DND-41 (cell line): ENCODE data around the gene COL25A1.

Experiments
- ATAC-seq: fragments of 200-7000 bp; cut with Tn5 transposase; 3 replicates; pipeline ENCODE4 v1.9.1; 2021; ENCODE audit warnings: low read depth; ENCODE audit not compliant: insufficient read depth
- DNase-seq: peaks from one replicate; pipeline ENCODE4 v3.0.0-alpha.2; 2020
- H2AFZ ChIP-seq: 2 replicates; pipeline ENCODE4 v1.6.0; 2012; ENCODE audit warnings: low read depth, low read length
- H3K27ac ChIP-seq: 2 replicates; pipeline ENCODE4 v1.5.1; 2012; ENCODE audit warnings: low read length, inconsistent platforms
- H3K27me3 ChIP-seq: fragments of 200-600 bp; sonication (generic); 2 replicates; pipeline ENCODE4 v1.6.0; 2012; ENCODE audit warnings: low read length, mild to moderate bottlenecking, inconsistent platforms; ENCODE audit not compliant: insufficient read depth, poor library complexity
- H3K36me3 ChIP-seq: 2 replicates; pipeline ENCODE4 v1.5.1; 2012; ENCODE audit warnings: low read length, inconsistent platforms; ENCODE audit not compliant: insufficient read depth
- H3K4me1 ChIP-seq: 2 replicates; pipeline ENCODE4 v1.5.1; 2012; ENCODE audit warnings: mild to moderate bottlenecking, low read length; ENCODE audit not compliant: insufficient read depth
- H3K4me2 ChIP-seq: 2 replicates; pipeline ENCODE4 v1.6.0; 2012; ENCODE audit warnings: mild to moderate bottlenecking, moderate library complexity, low read length, inconsistent platforms; ENCODE audit not compliant: insufficient read depth
- H3K4me3 ChIP-seq, 2 experiments: fragments of 200-600 bp in 1 of 2; shearing (Covaris generic) in 1 of 2; 2 replicates each; pipeline ENCODE4 v1.5.1; 2012 to 2016; ENCODE audit warnings: inconsistent platforms in 2 of 2, low read length in 2 of 2, mild to moderate bottlenecking in 2 of 2, low read depth in 1 of 2, moderate library complexity in 1 of 2
- H3K79me2 ChIP-seq: 2 replicates; pipeline ENCODE4 v1.6.0; 2012; ENCODE audit warnings: low read length, inconsistent platforms; ENCODE audit not compliant: insufficient read depth
- H3K9ac ChIP-seq: 2 replicates; pipeline ENCODE4 v1.6.0; 2012; ENCODE audit warnings: low read depth, mild to moderate bottlenecking, inconsistent platforms, low read length, moderate library complexity
- H3K9me3 ChIP-seq: 2 replicates; pipeline ENCODE4 v1.5.1; 2012; ENCODE audit warnings: low read length, moderate library complexity, mild to moderate bottlenecking, inconsistent platforms; ENCODE audit not compliant: insufficient read depth, severe bottlenecking
- H4K20me1 ChIP-seq: 2 replicates; pipeline ENCODE4 v1.6.0; 2012; ENCODE audit warnings: low read length; ENCODE audit not compliant: insufficient read depth
- EZH2 ChIP-seq: IDR thresholded peaks from 3 replicates; pipeline ENCODE4 v1.6.1; 2012; ENCODE audit warnings: borderline replicate concordance, low read depth, mild to moderate bottlenecking, moderate library complexity, low read length, inconsistent platforms; ENCODE audit not compliant: severe bottlenecking
- TF ChIP-seq, protein P1 (sequence below): IDR thresholded peaks from 2 replicates; pipeline ENCODE4 v1.5.1; 2012; ENCODE audit warnings: borderline replicate concordance, low read length, moderate library complexity, mild to moderate bottlenecking; ENCODE audit not compliant: poor library complexity, severe bottlenecking; ENCODE audit errors: extremely low read depth

Gene COL25A1

GRCh38 chr4:108825737-108826136 lies 476.7 kb downstream of the COL25A1 start:
- Histone ChIP-seq H3K4me1 (no peaks in the 10 kb centered on the region), H4K20me1 (no peaks in the 10 kb centered on the region), H3K4me3 (no peak overlapping the region), H3K9ac (no peak overlapping the region), H3K27me3 (no peaks in the 10 kb centered on the region), H3K4me2 (no peak overlapping the region), H3K9me3 (no peaks in the 10 kb centered on the region), H2AFZ (no peak overlapping the region), H3K27ac (no peak overlapping the region), H3K36me3 (no peaks in the 10 kb centered on the region), H3K79me2 (no peaks in the 10 kb centered on the region)
- TF ChIP-seq, protein P1, sequence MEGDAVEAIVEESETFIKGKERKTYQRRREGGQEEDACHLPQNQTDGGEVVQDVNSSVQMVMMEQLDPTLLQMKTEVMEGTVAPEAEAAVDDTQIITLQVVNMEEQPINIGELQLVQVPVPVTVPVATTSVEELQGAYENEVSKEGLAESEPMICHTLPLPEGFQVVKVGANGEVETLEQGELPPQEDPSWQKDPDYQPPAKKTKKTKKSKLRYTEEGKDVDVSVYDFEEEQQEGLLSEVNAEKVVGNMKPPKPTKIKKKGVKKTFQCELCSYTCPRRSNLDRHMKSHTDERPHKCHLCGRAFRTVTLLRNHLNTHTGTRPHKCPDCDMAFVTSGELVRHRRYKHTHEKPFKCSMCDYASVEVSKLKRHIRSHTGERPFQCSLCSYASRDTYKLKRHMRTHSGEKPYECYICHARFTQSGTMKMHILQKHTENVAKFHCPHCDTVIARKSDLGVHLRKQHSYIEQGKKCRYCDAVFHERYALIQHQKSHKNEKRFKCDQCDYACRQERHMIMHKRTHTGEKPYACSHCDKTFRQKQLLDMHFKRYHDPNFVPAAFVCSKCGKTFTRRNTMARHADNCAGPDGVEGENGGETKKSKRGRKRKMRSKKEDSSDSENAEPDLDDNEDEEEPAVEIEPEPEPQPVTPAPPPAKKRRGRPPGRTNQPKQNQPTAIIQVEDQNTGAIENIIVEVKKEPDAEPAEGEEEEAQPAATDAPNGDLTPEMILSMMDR = no peak
- no peak for TF ChIP-seq EZH2
- no peak for DNase-seq
- no peak for ATAC-seq

- H3K4me2 ChIP-seq = no peak overlapping the region
- H3K36me3 ChIP-seq = no peaks in the 10 kb centered on the region
- no peak overlapping the region for H2AFZ ChIP-seq
- TF ChIP-seq EZH2 = no peak
- TF ChIP-seq, protein P1 = no peak
- H3K27me3 ChIP-seq = no peaks in the 10 kb centered on the region
- ATAC-seq (no peak), DNase-seq (no peak)
- H3K9ac ChIP-seq = no peak overlapping the region
- no peaks in the 10 kb centered on the region for H3K9me3 ChIP-seq
- no peak overlapping the region for H3K27ac ChIP-seq
- H3K4me1 ChIP-seq = no peaks in the 10 kb centered on the region
- no peaks in the 10 kb centered on the region for H3K79me2 ChIP-seq
- no peak overlapping the region for H3K4me3 ChIP-seq
- no peaks in the 10 kb centered on the region for H4K20me1 ChIP-seq
Measured at GRCh38 chr4:108821351-108821930, 481.0 kb downstream of the COL25A1 start.

DNA sequence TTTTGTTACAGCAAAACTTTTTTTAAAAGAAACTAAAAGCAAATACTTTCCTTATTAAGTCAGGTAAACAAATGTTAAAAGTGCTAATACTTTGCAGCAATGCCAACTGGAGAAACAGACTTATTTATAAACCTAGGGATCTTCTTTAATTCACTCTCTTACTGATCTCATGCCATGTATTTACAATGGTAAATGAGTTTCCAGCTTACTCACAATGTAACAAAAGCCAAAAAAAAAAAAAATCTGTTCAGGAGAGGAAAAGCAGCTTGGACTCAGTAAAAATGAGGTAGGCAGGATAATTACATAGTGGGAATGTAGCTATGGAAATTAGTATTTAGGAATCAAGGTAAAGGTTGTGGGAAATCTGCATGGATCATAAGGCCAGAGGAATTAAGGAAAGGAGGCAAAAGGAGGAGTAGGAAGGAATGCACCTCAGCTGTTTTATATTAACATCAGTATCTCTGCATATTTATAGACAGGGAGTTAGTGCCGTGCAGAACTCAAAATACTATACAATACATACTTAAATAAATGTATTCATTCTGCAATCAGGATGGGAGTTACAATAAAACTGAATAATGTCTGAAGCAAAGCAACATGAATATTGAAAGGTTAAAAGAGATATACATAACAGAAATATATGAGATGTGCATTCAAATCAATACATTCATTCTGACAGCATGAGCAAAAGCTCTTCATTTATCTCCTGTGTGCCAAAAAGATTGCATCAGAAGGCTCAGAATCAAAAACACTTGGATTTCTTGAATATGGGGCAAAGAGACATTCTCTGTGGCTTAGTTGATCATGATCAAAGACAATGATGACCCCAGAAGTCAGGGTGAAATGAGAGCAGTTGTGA lies 481.7 kb downstream of the COL25A1 start:
- Histone ChIP-seq H3K9ac (no peak overlapping the region), H3K27ac (no peak overlapping the region), H3K79me2 (no peaks in the 10 kb centered on the region), H3K9me3 (no peaks in the 10 kb centered on the region), H3K4me3 (no peak overlapping the region), H4K20me1 (no peaks in the 10 kb centered on the region), H3K36me3 (no peaks in the 10 kb centered on the region), H3K27me3 (no peaks in the 10 kb centered on the region), H3K4me1 (no peaks in the 10 kb centered on the region), H3K4me2 (no peak overlapping the region), H2AFZ (no peak overlapping the region)
- DNase-seq (no peak), ATAC-seq (no peak)
- TF ChIP-seq, protein P1 = no peak
- TF ChIP-seq EZH2 = no peak
